Left ventricle myocardium superior (tissue), 1 donor: ENCODE results near the gene TEX19. TPM values are rescaled to one million over a fixed set of nuclear protein-coding genes. Genes with fewer than 3 reads are reported as not detected.
"Not testable (repeated sequence)": the region's sequence is repeated elsewhere in the genome, so short reads cannot be mapped to it uniquely, and the experiment has no call there.

ENCODE experiments used
- ATAC-seq: fragments of 200-7000 bp; cut with Tn5 transposase; one replicate; pipeline ENCODE4 v1.9.1; 2020; ENCODE audit warnings: mild to moderate bottlenecking, moderate library complexity
- DNase-seq: peaks from one replicate; pipeline ENCODE4 v3.0.0-alpha.2; 2020
- intact Hi-C: fragments of 100-400 bp; cut with micrococcal nuclease; formaldehyde crosslinking; loops from one replicate; pipeline ENCODE4 v1.11.0; 2022
- total RNA-seq: library from RNA; stranded (reverse); fragmentation: NEBNext Ultra II Directional; extraction: Animal tissue kit (Norgen Biotek cat#: 25700); gene quantifications from one replicate; pipeline ENCODE4 v1.2.1, GENCODE V29; 2021
- donor health status: DM: no; HTN: yes; CAD: no; lungs with severe emphysema.

Gene TEX19
- total RNA-seq, 1 donor from 2014 or later = not detected

DNA sequence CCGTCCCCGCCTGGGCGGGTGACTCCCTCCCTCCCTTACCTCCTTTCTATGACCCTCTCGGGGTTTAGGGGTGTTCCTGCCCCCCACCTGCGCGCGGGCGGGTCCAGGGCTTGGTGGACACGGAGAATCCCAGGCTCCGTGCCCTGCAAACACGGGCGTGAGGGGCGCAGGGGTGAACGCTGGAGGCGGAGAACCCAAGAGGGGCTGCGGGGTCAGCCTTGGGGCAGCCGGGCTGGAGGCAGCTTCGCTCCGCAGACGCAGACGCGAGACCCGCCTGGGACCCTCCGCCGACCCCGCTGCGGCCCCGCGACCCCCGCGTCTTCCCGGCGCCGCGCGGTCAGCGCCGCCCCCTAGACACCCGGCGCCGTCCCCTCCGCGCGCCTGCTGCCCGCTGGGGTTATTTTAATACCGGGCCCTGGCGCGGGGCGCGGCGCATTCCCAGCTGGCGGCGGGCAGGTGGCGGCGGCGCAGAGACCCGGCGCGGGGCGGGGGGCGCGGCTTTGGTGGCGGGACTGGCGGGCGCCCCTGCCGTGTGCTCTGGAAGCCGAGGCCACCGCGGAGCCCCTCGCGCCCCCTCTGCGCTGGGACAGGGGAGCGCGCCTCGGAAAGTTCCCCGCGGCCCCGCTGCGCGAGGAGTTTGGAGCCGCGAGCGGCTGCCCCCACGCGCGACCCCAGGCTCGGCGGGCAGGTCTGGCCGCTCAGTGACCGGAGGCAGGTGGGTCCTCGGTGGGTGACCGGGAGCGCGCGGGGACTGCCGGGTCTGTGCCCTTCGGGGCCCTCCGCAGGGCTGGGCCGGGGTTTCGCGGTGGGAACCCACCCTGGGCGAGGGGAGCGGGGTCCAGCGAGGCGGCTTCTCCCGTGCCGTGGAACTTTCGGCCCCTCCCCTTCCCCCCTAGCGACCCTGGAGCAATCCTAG lies 12.5 kb downstream of the TEX19 start, which contains the start of gene UTS2R:
TSS of gene UTS2R (plus strand) at position 433 of the 916 bp plus-strand sequence. CDS start 2,560 bp downstream, outside the sequence.
- DNase-seq (no peak), ATAC-seq (peak; percentile 51)
- intact Hi-C loops = no loop called here

DNA sequence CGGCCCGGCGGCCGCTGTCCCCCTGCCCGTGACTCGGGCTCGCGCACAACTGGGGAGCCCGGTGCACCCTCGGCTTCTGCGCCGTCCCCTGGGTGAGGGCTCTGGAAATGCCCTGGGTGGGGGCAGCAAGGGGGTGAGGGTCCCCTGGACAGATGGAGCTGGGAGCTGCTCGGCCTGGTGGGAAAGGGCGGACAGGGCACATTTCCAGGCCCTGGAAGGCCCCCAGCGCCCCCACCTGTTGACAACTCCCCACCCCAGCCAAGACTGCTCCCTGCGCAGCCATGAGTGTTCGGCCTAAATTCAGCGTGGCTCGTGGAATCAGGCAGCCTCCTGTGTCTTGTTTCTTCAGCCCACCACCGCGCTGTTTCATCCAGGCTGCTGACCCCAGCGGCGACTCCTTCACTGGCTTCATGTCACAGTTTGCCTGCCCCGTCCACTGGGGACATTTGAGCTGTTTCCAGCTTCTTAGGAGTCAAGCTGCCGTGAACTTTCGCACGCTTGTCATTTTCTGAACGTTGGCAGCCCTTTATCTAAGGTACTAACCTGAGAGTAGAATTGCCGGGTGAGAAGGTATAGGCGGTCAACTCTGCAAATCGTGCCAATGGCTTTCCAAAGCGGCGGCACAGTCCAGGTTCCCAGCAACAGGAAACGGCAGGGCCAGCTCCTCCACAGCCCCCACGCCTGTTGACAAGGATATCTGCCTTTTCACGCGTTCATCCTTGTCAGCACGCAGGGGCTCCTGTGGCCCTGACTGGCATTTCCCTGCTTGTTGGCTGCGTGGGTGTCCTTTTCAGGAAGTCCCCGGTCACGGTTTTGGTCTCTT lies 13.4 kb downstream of the TEX19 start:
- DNase-seq = no peak
- intact Hi-C loops = no loop called here
- peak; percentile 43 for ATAC-seq

DNA sequence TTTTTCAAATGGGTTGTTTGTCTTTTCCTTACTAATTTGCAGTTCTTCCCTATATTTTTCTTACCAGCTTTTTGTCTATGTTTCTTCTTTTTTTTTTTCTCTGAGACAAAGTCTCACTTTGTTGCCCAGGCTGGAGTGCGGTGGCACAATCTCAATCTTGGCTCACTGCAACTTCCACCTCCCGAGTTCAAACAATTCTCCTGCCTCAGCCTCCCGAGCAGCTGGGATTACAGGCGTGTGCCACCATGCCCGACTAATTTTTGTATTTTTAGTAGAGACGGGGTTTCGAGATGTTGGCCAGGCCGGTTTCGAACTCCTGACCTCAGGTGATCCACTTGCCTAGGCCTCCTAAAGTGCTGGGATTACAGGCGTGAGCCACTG lies 14.0 kb downstream of the TEX19 start:
- ATAC-seq, DNase-seq, intact Hi-C loops: not testable (repeated sequence)

DNA sequence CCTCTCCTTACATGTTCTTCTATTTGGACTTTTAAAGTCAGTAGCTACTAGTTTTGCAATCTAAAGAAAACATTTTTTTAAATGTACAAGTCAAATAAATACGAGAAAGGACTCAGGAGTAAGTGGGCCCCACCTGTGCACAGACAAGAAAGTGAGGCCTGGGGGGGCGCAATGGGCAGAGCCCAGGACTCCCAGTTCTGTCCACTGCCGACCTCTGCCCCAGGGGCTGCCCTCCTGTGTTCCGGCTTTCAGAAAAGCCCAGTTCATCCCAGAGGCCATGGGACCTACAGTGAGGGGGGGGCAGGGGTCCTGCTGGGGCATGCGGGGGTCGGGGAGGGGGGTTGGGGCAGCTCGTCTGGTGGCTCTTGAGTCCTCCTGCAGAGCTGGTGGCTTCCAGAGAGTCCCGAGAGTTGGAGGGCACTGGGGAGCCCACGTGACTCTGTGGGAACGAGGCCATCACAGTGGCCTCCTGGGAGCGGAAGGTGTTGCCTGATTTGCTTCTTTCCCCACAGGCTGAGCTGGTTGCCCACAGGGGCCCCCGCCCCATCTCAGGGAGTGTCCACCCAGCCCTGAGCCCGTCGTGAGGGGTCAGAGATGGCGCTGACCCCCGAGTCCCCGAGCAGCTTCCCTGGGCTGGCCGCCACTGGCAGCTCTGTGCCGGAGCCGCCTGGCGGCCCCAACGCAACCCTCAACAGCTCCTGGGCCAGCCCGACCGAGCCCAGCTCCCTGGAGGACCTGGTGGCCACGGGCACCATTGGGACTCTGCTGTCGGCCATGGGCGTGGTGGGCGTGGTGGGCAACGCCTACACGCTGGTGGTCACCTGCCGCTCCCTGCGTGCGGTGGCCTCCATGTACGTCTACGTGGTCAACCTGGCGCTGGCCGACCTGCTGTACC lies 14.9 kb downstream of the TEX19 start:
- intact Hi-C loops = no loop called here
- no peak for DNase-seq
- no peak for ATAC-seq

DNA sequence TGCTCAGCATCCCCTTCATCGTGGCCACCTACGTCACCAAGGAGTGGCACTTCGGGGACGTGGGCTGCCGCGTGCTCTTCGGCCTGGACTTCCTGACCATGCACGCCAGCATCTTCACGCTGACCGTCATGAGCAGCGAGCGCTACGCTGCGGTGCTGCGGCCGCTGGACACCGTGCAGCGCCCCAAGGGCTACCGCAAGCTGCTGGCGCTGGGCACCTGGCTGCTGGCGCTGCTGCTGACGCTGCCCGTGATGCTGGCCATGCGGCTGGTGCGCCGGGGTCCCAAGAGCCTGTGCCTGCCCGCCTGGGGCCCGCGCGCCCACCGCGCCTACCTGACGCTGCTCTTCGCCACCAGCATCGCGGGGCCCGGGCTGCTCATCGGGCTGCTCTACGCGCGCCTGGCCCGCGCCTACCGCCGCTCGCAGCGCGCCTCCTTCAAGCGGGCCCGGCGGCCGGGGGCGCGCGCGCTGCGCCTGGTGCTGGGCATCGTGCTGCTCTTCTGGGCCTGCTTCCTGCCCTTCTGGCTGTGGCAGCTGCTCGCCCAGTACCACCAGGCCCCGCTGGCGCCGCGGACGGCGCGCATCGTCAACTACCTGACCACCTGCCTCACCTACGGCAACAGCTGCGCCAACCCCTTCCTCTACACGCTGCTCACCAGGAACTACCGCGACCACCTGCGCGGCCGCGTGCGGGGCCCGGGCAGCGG lies 15.7 kb downstream of the TEX19 start:
- DNase-seq = no peak
- no peak for ATAC-seq
- intact Hi-C loops = no loop called here

DNA sequence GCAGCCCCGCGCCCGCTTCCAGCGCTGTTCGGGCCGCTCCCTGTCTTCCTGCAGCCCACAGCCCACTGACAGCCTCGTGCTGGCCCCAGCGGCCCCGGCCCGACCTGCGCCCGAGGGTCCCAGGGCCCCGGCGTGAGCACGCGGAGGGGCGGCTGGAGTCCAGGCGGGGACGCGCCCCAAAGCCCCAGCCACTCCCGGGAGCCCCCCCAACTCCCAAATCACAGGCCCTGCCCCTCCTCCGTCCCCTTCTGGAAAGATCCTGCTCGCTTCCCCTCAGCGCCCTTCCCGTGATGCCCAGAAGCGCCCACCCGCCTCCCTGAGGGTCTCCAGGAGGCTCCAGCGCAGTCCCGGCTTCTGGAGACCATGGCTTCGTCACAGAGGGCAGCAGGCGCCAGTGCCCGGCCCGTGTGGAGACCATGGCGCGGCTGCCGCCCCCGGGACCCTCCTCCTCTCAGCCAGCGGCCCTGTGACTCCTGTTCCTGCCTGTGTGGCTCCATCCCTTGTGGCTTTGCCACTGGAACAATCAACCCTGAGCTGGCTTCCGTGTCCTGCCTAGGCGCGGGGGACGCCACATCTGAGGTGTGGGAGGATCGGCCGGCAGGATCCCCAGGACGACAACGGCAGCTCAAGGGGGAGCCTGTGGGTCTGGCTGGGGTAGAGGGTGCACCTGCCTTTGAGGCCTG lies 16.5 kb downstream of the TEX19 start:
- DNase-seq (no peak), ATAC-seq (no peak)
- intact Hi-C loops = no loop called here

DNA sequence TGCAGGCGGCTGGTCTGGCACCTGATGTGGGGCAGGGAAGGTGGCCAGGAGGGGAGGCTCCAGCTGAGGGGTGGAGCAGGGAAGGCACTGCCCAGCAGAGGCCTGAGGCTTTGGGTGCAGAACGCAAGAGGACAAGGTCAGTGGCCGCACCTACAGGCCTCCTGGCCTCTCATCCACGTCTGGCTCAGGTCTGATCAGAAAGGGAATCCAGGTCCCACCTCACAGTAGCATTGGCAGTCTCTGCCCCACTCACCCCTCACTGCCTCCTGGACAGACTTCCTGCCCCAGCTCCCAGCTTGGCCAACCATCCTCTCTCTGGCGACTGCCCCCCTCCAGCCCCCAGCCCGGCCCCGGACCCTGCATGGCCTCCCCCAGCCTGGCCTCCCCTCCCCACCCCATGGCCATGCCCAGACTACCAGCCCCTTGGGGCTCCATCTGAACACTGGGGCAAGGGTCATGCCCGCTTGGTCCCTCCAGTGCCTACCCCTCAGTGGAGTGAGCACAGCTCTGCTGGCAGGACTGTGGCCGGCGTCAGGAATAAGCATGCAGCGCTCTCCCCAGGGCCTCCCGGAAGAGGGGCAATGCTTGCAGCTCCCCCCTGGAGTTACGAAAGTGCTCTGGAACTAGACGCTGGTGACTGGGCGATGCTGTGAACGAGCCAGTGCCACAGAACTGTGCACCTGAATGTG lies 17.1 kb downstream of the TEX19 start:
- DNase-seq = no peak
- intact Hi-C loops = no loop called here
- ATAC-seq = no peak

DNA sequence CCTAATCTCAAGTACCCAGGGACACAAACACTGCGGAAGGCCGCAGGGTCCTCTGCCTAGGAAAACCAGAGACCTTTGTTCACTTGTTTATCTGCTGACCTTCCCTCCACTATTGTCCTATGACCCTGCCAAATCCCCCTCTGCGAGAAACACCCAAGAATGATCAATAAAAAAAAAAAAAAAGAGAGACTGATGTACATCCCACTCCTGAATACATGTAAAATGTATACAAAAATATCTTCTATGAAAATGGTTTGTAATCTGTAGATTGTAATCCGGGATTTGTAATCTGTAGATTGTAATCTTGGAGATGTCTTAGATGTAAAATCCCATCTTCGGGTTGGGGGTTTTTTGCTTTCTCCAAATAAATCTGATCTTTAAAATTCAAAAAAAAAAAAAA lies 18.2 kb downstream of the TEX19 start:
- ATAC-seq, intact Hi-C loops, DNase-seq: not testable (repeated sequence)

DNA sequence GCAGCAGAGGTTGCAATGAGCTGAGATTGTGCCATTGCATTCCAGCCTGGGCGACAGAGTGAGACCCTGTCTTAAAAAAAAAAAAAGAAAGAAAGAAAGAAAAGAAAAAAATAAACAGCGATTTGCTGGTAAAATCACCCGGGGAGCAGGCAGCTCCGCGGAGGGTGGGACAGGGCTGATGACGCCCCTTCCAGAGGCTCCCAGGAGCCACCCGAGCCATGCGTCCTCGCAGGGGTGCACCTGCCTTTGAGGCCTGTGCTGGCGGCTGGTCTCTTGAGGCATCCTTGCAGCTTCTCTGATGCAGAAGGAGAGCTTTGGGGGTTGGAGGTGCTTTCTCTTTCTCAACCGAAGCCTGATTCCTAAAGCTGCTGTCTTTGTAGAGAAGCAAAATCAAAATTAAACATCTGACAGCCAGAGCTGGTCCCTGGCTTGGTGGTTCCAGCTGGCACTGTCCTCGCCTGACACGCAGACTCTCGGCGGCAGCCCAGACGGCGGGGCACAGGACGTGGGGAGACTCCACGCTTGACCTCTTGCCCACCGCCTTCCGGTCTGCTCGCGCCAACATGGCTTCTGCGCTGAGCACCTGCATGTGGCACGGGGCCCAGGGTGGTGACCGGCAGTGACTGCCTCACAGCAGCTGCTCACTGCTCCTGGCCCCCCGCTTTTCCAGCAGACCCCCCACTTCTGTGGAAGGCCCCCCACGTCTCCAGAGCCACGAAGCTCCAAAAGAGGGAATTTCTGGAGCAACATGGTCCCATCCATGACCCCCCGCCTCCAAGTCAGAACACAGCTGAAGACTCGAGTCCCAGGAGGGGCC lies 19.1 kb downstream of the TEX19 start:
- no peak for ATAC-seq
- intact Hi-C loops = no loop called here
- no peak for DNase-seq

DNA sequence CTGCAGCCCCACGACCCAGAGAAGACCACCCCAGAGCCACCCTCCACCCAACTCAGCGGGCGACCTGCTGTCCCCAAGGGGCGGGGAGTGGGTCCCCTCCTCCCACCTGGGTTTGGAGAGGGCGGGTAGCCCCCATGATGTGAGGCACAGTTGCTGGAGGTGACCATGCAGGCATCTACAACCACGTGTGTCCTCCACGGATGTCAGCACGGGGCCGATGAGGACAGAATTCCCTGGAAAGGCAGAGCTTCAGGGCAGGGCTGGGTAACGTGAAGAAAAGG lies 19.6 kb downstream of the TEX19 start:
- intact Hi-C loops = no loop called here
- no peak for DNase-seq
- ATAC-seq = no peak

DNA sequence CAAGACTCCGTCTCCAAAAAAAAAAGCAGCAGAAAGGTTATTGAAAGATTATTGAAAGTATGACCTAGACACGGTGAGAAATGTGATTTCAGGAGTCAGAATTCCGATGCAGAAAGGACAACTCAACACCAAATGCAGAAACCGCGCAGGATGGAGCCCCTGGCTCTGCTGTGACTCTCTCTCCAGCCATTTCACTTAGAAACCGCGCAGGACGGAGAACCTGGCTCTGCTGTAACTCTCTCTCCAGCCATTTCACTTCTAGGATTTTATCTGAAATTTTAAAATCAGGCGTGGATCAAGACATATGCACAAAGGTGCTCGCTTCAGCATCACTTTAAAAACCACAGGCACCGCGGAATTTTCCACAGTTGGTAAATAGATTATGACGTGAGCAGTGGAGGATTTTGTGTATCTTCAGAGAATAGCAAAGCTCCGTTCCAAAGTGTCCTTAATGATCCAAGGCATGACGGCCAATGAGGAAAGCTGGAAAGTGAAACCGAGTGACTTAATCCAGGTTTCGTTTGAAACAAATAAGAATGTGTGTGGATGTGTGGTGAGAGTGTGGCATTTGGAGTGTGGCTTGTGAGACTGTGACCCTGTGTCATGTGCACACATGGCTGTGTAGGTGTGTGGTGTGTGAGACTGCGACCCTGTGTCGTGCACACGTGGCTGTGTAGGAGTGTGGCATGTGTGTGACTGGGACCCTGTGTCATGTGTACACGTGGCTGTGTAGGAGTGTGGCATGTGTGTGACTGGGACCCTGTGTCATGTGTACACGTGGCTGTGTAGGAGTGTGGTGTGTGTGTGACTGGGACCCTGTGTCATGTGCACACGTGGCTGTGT lies 22.0 kb downstream of the TEX19 start:
- ATAC-seq (no peak), DNase-seq (no peak)
- intact Hi-C loops = no loop called here

DNA sequence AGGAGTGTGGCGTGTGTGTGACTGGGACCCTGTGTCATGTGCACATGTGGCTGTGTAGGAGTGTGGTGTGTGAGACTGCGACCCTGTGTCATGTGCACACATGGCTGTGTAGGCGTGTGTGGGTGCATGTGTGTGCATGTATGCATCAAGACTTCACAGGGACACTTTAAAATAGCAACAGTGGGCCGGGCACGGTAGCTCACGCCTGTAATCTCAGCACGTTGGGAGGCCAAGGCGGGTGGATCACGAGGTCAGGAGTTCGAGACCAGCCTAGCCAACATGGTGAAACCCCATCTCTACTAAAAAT lies 22.6 kb downstream of the TEX19 start:
- ATAC-seq, intact Hi-C loops, DNase-seq: not testable (repeated sequence)

DNA sequence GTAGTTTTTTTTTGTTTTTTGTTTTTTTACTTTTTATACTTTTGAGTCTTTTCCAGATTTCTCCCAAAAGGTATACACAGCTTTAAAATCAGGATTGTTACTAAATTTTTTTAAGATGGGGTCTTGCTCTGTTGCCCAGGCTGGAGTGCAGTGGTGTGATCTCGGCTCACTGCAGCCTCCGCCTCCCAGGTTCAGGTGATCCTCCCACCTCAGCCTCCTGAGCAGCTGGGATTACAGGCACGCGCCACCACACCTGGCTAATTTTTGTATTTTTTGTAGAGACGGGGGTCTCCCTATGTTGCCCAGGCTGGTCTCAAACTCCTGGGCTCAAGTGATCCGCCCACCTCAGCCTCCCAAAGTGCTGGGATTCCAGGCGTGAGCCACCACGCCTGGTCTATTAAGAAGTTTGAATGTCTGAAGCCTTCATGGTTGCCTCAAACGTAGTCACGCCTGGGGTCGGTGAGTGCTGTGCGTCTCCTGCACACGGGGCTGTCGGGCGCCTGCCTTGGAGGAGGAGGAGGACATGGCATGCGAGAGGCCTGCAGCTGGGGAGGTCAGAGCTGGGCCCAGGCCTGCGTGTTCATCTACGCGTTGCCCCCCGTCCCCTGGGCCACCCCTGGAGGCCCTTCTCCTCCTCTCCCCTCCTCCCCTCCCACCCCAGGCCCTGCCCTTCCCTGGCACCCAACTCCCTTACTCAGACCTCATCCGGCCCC lies 23.3 kb downstream of the TEX19 start:
- intact Hi-C loops, DNase-seq, ATAC-seq: not testable (repeated sequence)

DNA sequence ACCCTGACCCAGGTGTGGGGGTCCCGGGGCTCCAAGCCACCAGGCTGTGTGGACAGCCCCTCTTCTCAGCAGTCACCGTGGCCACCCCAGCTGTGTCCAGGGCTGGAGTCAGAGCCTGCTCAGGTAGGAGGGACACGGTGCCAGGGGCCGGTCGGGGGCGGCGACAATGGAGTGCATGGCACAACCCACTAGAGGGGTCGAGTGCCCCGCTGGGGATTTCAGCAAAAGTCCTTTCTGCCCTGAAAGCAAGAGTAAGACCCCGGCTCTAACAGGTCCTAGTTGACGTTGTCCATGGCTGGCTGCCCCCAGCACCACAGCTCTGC lies 23.8 kb downstream of the TEX19 start:
- intact Hi-C loops = no loop called here
- DNase-seq = no peak
- ATAC-seq = no peak

DNA sequence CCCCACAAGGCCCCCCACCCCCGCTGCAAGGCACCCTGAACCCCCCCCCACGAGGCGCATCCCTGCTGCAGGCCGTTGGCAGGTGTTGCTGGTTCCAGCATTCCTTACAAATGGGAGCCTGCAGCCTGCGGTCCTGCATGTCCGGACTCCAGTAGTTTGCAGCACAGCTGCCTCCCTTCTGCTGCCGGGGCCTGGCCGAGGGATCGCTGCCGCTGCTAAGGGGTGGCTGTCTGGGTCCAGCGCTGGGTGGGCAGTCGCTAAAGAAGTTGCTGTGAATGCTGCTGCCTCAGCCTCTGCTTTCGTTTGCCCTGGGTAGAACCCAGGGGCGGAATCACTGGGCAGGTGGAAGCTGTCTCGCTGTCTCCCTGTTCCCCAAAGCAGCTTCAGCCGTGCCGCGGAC lies 24.4 kb downstream of the TEX19 start:
- DNase-seq = peak; percentile 25
- intact Hi-C loops = no loop called here
- no peak for ATAC-seq
